Astrocyte (in vitro differentiated cells and primary cell): Measurements from ENCODE around the gene EXOSC3.

Experiments used
- CTCF ChIP-seq: IDR thresholded peaks from 2 replicates; pipeline ENCODE4 v1.5.1; 2011; ENCODE audit warnings: low read depth, mild to moderate bottlenecking, inconsistent platforms, low read length, moderate library complexity; ENCODE audit not compliant: insufficient read depth
- EZH2 ChIP-seq: IDR thresholded peaks from 2 replicates; pipeline ENCODE4 v1.6.1; 2012; ENCODE audit warnings: mild to moderate bottlenecking, low read length, inconsistent platforms; ENCODE audit not compliant: insufficient read depth

GRCh38 chr9:37747271-37747753, 37.6 kb downstream of the EXOSC3 start:
- TF ChIP-seq CTCF: peak; percentile 94
- no peak for TF ChIP-seq EZH2
